ENCODE measurements around the gene ANXA8. TPM values are rescaled to one million over a fixed set of nuclear protein-coding genes. Genes with fewer than 3 reads are reported as not detected.

Gene ANXA8
- total and polyA plus RNA-seq, 2 experiments from 2014 or later: not detected

- H3K4me3 Mint-ChIP-seq: no peak overlapping the region
- Histone ChIP-seq H2AFZ (no peak overlapping the region), H3K4me1 (ENCODE audit: insufficient read depth) (no peaks in the 10 kb centered on the region), H4K20me1 (replicated peaks; ENCODE audit: insufficient read depth) (no peaks in the 10 kb centered on the region), H3K27me3 (ENCODE audit: insufficient read depth) (no peaks in the 10 kb centered on the region), H3K4me2 (no peak overlapping the region), H3K4me3 (no peak overlapping the region), H3F3A (replicated peaks; ENCODE audit: low read depth) (no peaks in the 10 kb centered on the region), H3K27ac (ENCODE audit: low read depth) (no peak overlapping the region), H3K36me3 (ENCODE audit: insufficient read depth) (no peaks in the 10 kb centered on the region), H3K9me2 (ENCODE audit: insufficient read depth) (no peaks in the 10 kb centered on the region), H3K79me2 (replicated peaks; ENCODE audit: insufficient read depth) (no peaks in the 10 kb centered on the region)
- H3K27ac Mint-ChIP-seq: no peak overlapping the region
- H3K27me3 Mint-ChIP-seq (ENCODE audit: insufficient read depth, low read depth, poor library complexity): peaks cover 13% of the 10 kb centered on the region
- no peaks in the 10 kb centered on the region; the same call in 2 of the 3 replicates for H3K9me3 Mint-ChIP-seq
- peaks cover 14% of the 10 kb centered on the region for H3K4me1 Mint-ChIP-seq
- DNase-seq (ENCODE audit: low spot score) (no peak), ATAC-seq (no peak)
- no peaks in the 10 kb centered on the region for H3K36me3 Mint-ChIP-seq (ENCODE audit: low read depth)
- TF ChIP-seq ZNF331 (CRISPR knock-in tag; IDR thresholded peaks at IDR 0.05; ENCODE audit: low read depth) (no peak), REST (IDR thresholded peaks at IDR 0.05; ENCODE audit: unreplicated experiment) (no peak), STAT1 (IDR thresholded peaks at IDR 0.05; ENCODE audit: unreplicated experiment) (no peak), EZH2phosphoT487 (IDR thresholded peaks at IDR 0.05; ENCODE audit: unreplicated experiment) (no peak), NANOG (IDR thresholded peaks at IDR 0.05; ENCODE audit: borderline replicate concordance) (no peak), ZNF462 (CRISPR knock-in tag; IDR thresholded peaks at IDR 0.05) (no peak), JUNB (IDR thresholded peaks at IDR 0.05; ENCODE audit: unreplicated experiment) (no peak), EZH2 (IDR thresholded peaks at IDR 0.05; ENCODE audit: low read depth, unreplicated experiment) (no peak), ETS1 (IDR thresholded peaks at IDR 0.05) (no peak), CREB1 (CRISPR knock-in tag; IDR thresholded peaks at IDR 0.05; ENCODE audit: low read depth) (no peak), ZNF114 (CRISPR knock-in tag; IDR thresholded peaks at IDR 0.05) (no peak), POLR2AphosphoS5 (IDR thresholded peaks at IDR 0.05; ENCODE audit: low read depth) (no peak), CTCF (conservative IDR thresholded peaks at IDR 0.05; ENCODE audit: low read depth in 2 of 2) (no peak)
These were observed 25.3 kb downstream of the ANXA8 start for GRCh38 chr10:47458466-47459154.
